Measurements from ENCODE around the gene WDR62.

- no peak for TF ChIP-seq CTCF (IDR thresholded peaks at IDR 0.05)
- no peak for TF ChIP-seq POLR2A (IDR thresholded peaks at IDR 0.05)
- TF ChIP-seq POLR2AphosphoS5 (IDR thresholded peaks at IDR 0.05) = no peak
Measured at GRCh38 chr19:36041831-36042230, 12.9 kb upstream of the WDR62 start.
